HG03196 (cell line): ENCODE results near the gene ZNF474.

Experiments used
- ATAC-seq: cut with Tn5 transposase; IDR thresholded peaks from one replicate; pipeline ENCODE4 v1.9.1; 2021; ENCODE audit not compliant: unreplicated experiment

ZNF474 gene

GRCh38 chr5:122153230-122153629, 23.9 kb downstream of the ZNF474 start:
- no peak for ATAC-seq

- ATAC-seq: no peak
Measured at GRCh38 chr5:122153774-122154173, 24.4 kb downstream of the ZNF474 start.

- no peak for ATAC-seq
Measured at GRCh38 chr5:122154491-122154890, 25.1 kb downstream of the ZNF474 start.

- ATAC-seq: no peak
Measured at GRCh38 chr5:122154910-122155309, 25.6 kb downstream of the ZNF474 start.

DNA sequence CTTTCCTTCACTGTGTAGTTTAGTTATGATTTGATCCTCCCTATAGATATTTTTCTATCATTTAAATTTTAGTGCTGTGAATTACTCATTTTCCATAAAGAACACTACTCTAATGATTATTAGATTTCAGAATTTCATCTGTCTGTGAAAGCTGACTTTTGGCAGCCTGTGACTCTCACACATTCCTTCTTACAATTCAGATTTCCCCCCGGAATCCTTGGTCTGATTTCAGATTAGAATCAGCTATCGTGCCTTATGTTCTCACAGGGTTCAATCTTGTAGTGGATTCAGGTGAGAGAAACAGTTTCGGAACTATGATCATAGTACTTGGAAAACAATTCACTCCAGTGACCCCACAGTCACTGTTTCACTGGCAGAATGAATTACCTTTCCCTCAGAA, 26.2 kb downstream of the ZNF474 start:
- ATAC-seq: no peak

- ATAC-seq: no peak
Measured at GRCh38 chr5:122156724-122157325, 27.5 kb downstream of the ZNF474 start.

DNA sequence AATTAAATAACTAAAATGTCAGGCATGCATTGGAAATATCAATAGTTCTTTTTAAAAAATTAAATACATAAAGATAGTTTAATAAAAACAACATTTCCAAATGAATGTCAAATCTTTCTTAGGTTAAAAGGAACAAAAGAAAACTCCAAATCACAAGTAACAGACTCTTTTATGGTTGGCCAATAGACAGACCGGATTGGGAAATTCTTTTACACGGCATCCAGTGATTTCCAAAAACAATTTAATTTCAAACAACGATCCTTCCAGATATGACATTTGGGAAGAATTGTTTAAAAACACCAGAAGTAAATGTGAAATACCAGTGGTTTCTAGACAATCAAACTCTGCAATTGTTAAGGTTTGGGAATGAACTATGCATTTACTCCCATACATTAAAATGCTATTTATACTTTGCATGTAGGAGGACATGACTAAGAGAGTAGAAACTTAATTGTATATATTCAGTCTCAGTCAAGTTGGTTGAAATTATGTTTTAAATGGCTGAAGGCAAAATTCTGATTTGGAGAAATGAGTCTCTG, 32.8 kb downstream of the ZNF474 start:
- ATAC-seq: no peak

DNA sequence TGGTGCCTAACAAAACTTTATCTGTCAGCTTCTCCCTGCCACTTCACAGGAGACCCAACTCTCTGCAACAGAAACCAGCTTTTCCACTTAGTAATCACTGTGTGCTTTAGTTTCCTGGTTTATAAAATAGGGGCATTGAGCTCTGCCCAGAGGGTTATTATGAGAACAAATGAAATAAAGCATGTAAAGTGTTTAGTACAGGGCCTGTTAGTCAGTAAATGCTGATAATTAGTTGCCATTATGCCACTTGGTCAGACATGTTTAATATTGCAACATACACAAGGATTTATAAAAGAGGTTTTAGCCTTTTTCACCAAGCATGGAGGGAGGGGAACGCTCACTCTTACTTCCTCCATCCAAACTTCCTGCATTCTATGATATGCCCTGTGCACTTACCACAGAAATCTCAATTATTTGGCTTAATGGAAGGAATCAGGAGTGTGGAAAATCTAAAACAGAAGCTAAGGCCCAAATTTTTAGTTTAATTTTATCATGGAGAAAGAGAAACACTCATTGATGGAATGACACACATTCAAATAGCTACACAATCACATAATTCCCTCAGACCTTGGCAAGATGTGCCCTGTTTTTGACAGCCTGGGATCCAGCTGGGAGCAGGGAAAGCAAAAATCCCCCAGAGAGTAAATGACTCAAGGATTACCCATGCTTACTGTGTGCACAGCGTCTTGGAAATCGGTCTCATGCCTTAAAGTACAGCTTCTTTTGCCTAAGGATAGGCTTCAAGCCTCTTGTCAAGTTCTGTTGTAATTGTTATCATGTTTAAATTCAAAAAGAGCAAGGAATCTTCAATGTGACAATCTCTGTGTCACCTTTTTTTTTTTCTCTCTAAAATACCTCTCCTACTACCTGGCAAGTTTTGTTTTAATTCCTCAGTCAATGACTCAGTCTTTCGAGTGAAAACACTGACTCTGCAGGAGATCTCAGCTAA, 34.0 kb downstream of the ZNF474 start:
- ATAC-seq: no peak

- no peak for ATAC-seq
Measured at GRCh38 chr5:122164070-122164435, 34.7 kb downstream of the ZNF474 start.

GRCh38 chr5:122164831-122165558, 35.6 kb downstream of the ZNF474 start:
- no peak for ATAC-seq

DNA sequence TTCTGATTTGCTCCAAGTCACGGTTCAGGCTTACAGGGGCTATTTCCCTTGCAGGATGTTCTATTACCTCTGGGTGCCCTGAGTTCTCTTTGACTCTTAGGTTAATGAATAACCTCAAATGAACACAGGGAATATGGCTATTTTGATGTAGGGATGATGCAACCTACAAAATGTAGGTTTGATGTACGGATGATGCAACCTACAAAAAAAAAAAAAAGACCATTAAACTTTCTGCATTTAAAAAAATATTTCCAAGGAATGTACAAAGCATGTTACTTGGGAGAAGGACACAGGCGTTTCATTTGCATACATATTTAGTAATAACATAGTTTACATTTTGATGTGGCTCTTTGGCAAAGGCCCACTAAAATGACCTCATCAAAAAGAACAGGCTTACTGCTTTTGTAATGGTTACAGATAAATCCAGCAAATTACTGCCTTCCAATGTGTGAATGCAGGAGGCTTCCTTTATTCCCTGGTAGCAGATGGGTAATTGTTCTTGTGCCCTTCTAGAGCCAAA, 36.3 kb downstream of the ZNF474 start:
- ATAC-seq: no peak

- ATAC-seq: no peak
Measured at GRCh38 chr5:122169350-122170103, 40.2 kb downstream of the ZNF474 start.

GRCh38 chr5:122170620-122171019, 41.3 kb downstream of the ZNF474 start:
- ATAC-seq: no peak

DNA sequence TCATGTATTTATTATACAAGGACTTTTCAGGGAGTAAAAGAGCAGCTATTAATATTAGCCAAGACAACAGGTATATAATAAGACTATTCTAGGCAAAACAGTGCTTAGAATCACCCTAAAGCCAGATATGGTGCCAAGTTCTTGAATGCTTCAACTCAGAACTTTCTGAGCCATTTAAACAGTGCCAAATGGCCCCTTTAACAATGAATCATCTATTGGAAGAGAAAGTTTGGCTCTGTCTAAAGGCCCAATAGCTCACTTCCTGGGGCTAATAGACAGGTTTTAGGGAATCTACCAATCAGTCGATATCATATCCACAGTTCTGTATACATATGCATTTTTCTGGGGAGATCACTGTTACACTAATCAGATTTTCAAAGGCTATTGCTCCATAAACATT, 42.9 kb downstream of the ZNF474 start:
- ATAC-seq: no peak

- no peak for ATAC-seq
Measured at GRCh38 chr5:122173474-122174415, 44.4 kb downstream of the ZNF474 start.

GRCh38 chr5:122175091-122175490, 45.7 kb downstream of the ZNF474 start:
- no peak for ATAC-seq

DNA sequence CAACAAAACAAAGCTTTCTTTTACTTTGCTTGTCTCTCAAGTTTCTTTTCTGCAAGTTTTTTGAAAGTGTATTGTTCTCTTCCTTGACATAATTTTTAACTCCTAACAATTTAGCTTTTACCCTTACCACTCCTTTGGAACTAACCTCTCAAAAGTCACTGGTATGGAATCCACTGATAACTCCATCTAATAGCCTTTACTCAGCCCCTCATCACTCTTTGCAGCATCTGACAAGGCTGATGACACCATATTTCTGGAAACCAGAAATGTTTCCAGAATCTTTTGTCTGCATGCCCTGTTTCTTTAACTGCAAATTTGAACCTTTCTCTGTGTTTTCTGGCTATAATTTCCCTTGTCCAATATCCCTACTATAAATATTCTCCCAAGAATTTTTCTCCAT, 46.5 kb downstream of the ZNF474 start:
- ATAC-seq: no peak

DNA sequence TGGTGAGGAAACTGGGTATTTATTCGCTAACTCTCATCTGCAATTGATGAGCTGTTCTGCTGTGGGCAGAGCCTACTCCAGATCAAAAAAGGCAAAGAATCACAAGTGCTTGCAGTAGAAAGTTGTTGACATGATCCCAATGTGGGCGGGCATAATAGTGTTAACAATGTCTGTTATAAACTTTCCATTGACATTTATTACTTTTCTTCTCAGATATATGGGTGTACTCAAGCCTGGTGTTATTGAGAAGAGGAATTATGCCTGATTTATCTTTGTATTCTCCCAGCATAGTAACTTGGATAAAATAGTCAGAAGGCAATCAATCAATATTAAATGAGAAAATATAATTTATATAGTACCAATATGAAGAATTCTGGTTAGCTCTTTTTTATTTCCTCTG, 47.8 kb downstream of the ZNF474 start:
- no peak for ATAC-seq

DNA sequence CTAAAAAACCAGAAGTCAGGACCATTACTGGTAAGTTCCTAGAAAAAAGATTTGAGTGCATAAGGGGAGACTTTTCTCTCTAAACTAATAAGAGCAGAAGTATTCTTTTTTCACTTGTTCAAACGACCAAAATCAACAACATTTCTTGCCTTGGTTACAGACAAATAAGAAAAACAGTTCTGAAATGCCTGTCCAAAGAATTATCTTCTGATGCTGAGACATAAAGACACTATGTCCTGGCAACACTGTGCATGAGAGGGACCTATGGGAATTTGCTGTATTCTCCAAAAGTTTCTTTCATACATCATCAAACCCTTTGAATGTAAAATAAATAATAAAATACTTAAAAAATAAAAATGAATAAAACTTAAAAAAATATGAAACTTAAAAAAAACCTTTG, 50.4 kb downstream of the ZNF474 start:
- ATAC-seq: no peak
